Fibroblast of peridontal ligament (primary cell): ENCODE data around the gene NAPG.
"Not testable (repeated sequence)": the region's sequence is repeated elsewhere in the genome, so short reads cannot be mapped to it uniquely, and the experiment has no call there.

ENCODE experiments used
- DNase-seq: peaks from one replicate; pipeline ENCODE4 v3.0.0-alpha.2; 2010; ENCODE audit errors: extremely low read depth

NAPG gene

DNA sequence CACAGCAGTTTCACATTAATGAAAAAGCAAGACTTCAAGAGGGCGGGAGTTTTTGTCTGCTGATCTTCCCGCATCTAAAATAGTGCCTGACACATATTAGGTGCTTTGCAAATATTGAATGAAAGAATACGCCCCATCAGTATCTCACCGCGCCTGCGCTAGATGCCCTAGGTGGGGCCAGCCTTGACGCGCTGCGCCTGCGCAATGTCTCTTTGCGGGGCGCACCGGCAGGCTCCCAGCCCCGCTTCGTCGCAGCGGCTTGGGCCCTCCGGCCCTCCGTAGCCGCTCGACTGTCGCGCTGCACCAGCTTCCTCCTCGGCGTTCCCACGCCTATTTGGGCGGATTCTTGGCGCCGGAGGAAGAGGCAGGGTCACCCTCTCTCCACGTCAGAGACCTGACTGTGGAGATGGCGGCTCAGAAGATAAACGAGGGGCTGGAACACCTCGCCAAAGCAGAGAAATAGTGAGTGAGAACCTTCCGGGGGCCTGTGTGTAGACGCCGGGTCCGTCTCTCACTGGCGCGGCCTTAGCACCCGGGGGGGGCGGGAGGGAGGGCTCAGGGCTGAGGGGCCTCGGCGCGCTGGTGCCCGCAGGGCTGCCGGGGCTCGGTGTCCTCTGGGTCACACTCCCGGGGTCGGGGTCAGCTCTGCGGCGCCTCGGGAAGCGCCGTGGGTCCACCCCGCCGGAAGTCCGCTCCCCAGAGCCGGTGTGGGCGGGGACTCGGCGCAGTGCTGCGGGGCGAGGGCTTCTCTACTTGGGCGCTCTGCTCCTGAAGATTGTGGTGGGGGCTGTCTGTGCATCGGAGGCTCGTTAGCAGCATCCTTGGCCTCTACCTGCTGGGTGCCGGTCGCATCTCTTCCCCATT lies at the start of gene NAPG:
NAPG (plus strand) TSS at position 331 of the 864 bp plus-strand sequence; CDS start at position 407, 76 bp downstream.
- DNase-seq: peak; percentile 91

DNA sequence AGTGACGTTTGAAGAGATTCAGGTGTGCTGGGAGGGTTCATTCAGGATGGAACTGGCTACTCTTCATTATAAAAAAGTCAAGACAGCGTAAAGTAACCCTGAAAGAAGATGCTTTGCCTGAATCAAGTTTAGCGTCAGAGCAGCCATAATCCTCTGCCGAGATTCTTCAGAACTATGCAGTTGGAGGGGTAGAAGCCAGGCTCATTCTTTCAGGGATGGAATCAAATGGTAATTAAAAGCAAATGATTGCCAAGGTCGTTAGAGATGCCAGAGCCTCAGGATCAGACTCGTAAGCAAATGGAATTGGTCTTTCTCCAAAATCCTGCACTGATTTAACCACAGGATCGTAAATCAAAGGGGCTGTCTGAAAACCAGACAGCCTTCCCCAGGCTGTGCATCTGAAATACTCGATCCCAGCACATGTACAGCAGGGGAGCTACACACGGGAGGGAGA lies 49.5 kb upstream of the NAPG start:
- peak; percentile 65 for DNase-seq

DNA sequence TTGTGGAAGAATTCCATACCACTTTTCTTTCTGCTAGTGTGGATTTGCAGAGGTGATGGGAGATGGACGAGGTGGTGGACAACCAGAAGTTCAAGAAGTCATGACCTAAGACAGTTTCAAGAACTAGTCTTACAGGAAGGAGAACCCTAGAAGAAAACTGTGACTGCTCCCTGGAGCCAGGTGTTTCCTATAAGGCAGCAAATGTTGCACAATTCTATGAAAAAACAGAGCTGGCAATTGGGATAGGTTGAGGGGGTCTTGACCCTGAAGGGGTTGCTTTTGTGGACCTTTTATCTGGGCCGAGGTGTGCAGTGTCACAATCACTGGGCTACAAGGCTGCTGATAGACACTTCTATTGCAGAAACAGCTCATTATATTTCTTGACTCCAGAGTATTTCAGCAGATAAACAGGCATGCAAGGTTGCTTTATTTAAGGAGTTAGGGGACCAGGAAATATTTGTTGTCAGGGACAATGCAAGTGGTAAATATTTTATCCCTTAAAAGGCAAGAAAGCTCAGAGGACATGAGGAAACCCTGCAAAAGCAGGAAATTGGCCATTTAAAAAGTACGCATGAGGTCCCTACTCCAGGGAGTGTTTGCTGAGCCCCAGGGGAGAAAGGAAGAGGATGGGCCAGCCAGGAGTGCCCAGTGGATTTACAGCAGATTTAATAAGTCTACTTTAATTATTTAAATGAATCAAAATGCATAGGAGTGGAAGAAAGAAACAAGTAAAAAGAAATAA lies 48.5 kb upstream of the NAPG start:
- no peak for DNase-seq

DNA sequence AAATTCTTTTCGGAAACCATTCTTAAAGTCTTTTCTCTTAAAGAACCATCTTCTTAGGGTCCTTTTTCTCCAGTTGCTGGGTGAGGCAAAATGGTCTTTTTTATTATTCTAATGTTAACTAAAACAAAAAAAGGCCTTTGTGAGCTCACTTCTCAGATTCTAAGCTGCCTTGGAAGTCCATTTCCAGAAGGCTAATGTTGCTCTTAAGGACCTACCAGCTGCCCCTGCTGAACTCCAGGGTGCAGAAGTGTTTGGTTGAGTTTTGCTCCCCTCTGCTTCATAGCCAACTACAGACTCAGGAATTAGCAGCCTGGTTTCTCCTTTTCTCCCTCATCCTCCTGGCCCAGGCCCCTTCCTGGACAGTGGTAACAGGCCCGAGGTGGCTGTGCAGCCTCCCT lies 48.0 kb upstream of the NAPG start:
- no peak for DNase-seq

DNA sequence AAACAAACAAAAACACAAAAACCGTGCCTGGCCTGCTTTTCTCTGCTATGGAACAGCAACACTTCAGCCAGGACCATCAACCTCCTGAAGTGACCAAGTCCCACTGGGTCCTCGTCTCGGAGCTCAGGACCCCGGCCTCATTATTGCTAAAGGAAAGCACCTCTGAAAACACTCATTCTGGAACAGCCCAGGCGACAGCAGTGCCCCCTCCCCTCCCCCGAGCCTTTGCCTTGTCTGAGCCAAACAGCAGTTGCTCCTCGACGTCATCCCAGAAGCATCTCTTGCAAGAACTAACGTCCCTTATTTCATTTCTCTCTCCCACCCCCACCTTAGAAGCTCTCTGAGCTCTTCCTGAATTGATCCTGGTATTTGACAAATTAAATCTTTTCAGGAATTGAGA lies 44.0 kb upstream of the NAPG start:
- DNase-seq: no peak

DNA sequence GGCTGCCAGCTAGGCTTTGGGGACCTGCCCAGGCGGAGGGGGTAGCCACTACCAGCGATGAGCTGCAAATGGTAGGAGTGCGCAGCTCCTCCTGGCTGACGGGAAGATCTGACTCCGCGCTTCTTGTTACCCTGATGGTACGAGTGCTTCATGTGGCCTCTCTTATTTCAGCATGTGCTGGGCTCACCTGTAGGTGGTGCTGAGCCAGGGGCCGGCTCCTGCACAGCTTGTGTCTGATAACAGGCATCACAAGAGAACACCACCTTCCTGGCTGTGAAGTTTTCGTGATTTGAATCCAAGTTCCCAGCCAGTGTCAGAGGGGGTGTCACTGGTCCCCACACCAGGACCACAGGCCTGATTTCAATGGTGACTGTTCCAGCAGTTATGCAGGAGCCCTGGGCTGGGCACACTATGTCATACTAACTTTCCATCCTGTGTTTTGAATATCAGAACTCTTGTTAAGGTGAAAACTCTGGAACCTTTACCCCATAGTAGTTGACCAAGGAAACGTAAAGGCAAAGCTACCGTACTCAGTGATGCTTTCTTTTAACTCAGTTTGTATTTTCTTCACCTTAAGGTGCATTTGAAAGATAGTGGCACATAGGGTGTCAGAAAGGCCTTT lies 43.4 kb upstream of the NAPG start:
- no peak for DNase-seq

DNA sequence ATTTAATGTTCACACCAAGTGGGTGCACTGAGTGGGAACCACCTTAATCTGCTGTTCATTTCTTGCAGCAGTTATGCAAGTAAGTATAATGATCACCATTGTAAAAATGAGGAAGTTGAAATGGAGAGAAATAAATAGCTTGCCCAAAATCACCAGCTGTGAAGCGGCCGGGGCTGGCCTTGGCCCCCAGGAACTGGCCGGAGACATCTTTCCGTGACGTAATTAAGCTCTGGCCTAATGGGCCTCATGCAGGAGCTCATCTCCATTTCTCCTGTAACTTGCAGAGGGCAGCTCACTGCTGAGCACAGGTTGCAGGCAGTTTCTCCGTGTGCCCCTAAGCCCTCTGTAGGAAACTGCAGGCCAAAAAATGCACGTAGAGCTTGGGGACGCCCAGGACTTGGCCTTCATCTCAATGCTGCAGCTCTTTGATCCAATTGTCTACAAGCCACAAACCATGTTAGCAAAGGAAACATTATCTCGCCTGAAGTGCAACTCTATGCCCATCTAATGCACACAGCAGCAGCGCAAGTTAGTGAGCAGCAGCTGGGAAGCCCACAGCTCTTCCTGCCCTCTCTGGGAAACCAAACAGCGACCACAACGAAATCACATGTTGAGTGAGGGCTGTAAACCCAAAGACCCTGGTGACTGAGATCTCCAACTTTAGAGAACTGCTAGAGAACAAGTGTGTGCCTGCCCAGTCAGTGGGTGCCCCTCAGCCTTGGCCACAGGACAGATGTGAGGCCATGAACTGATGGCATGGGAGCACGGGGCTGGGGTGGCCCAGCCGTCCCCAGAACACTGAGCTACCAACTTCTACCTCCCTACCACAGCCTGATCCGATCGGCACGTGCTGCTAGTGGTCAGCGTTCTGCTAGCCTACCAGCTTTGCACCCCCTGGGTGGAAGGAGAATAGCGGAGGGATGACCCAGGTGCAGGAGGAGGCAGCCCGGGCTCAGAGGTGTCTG lies 42.6 kb upstream of the NAPG start:
- DNase-seq: no peak

DNA sequence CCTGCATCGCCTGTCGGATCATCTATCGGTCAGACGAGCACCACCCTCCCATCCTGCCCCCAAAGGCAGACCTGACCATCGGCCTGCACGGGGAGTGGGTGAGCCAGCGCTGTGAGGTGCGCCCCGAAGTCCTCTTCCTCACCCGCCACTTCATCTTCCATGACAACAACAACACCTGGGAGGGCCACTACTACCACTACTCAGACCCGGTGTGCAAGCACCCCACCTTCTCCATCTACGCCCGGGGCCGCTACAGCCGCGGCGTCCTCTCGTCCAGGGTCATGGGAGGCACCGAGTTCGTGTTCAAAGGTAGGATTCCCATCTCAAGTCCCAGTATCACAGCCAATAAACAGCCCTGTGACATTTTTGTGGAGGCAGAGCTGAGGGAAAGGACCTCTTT lies 40.4 kb upstream of the NAPG start:
- DNase-seq: no peak

DNA sequence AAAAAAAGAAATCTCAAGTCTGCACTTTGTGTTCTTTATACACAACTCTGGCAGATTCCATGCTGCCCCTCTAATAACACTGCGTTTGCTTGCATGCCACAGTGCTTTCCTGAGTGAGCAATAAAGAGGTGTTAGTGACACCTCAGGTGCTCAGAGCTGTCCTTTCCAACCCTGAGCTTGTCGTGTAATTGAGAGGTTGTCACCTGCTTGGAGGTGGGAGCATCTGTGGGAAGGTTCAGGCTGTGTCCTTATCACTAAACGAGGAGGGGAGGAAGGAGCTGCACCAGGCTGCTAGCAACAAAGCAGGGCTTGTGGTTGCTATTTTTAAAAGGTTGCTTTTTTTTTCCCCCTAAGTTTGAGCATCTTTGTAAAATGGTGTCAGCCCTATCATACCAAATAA lies 39.5 kb upstream of the NAPG start:
- DNase-seq: no peak

DNA sequence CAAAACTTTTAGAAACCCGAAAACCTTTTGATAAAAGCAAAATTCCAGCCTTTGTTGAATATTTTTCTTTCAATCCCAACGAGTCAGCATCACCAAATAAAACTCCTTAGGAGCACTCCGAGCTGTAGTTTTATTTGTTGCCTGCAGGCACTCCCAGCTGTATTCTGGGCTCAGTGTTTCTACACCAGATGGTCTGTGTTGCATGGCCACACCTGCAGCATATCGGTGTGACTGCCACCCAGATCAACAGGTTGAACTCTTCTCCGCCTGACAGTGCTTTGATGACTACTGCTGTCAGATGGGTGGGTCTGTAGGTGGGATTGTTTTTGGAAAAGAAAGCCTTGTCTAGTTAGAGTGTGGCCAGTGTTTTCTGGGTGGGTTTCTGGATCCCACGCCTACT lies 38.7 kb upstream of the NAPG start:
- DNase-seq: no peak

GRCh38 chr18:10488017-10488416 lies 37.8 kb upstream of the NAPG start:
- DNase-seq: peak; percentile 5

DNA sequence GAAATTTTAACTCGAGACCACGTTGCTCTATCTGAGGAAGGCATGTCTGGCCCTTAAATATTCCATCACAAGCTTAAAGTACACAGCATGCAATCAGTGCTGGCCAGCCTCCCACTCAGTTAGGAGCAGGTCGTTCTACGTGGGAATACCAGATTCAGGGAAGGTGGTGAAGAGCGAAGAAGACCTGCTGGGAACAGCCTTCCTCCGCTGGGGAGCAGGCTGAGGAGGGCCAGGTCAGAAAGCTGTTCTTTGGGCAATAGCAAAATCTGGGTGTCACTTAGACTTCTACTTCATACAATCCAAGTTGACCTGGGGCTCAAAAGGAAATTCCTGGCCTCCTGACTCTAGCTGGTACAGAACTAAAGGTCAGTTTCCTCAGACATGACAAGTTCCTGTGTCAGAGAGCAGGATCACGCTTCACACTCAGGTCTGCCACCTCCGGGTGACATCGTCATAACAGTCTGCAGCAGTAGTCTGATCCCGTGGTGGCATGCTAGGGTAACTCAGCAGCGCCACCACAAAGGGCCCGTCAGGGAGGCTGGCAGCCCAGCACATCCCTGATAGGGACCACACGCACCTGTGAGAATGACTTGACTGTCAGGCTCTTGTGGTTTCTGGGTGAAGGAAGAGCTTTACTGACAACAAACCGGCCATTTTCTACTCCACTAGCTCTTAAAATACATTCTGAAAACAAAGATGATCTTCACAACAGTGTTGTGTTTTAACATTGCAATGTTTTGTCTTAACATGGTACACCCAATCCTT lies 35.2 kb upstream of the NAPG start:
- no peak for DNase-seq

DNA sequence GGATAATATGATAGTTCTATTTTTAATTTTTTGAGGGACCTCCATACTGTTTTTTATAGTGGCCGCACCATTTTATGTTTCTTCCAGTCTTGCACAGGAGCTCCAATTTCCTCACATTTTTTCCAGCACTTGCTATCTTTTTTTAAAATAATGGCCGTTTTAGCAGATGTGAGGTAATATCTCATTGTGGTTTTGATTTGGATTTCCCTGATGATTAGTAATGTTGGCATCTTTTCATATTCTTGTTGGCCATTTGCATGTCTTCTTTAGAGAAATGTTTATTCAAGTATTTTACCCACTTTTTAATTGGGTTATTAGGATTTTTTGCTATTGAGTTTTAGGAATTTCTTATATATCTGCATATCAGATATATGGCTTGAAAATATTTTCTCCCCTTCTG lies 29.9 kb upstream of the NAPG start:
- no peak for DNase-seq

GRCh38 chr18:10497206-10497749 lies 28.5 kb upstream of the NAPG start:
- peak; percentile 29 for DNase-seq

GRCh38 chr18:10499230-10499629 lies 26.6 kb upstream of the NAPG start:
- no peak for DNase-seq

GRCh38 chr18:10500038-10500437 lies 25.8 kb upstream of the NAPG start:
- no peak for DNase-seq

- DNase-seq: no peak
These were observed 21.1 kb upstream of the NAPG start for GRCh38 chr18:10504723-10505122.

DNA sequence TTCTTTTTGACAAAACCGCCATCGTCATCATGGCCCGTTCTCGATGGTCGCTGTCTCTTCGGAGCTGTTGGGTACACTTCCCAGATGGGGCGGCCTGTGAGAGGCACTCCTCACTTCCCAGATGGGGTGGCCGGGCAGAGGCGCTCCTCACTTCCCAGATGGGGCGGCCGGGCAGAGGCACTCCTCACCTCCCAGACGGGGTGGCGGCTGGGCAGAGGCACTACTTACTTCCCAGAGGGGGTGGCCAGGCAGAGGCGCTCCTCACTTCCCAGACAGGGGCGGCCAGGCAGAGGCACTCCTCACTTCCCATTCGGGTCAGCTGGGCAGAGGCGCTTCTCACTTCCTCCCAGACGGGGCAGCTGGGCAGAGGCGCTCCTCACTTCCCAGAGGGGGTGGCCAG lies 19.9 kb upstream of the NAPG start:
- DNase-seq: not testable (repeated sequence)

GRCh38 chr18:10508591-10508990 lies 17.2 kb upstream of the NAPG start:
- no peak for DNase-seq

DNA sequence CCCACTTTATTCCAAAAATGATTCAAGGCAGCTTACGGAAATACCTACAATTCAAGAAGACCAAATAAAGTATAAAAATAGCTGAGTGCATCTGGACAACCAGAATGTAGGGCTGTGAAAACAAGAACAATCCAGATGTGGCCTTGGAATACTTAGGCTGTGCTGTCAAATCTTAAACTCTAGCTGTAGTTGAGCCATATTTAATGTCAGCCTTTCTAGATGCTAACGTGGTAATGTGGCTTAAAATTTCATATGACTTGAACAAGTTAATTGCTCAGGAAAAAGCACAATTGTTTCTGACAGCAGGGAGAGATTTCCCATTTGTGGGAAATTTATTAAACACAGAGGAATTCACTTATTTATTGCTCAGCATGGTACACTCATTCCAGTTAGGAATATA lies 14.6 kb upstream of the NAPG start:
- no peak for DNase-seq
